H9 (cell line): ENCODE results near the gene ZNF541. TPM values are rescaled to one million over a fixed set of nuclear protein-coding genes. Genes with fewer than 3 reads are reported as not detected.

ENCODE experiments used
- DNase-seq: peaks from one replicate; pipeline ENCODE4 v3.0.0-alpha.2; 2017
- H2AFZ ChIP-seq: one replicate; pipeline ENCODE4 v1.6.1; 2013; ENCODE audit warnings: mild to moderate bottlenecking, low read length, control low read depth, moderate library complexity
- H2AK5ac ChIP-seq: 2 replicates; pipeline ENCODE4 v1.6.1; 2013; ENCODE audit warnings: low read length, control low read depth, mixed read lengths; ENCODE audit not compliant: insufficient read length
- H2BK120ac ChIP-seq: one replicate; pipeline ENCODE4 v1.6.1; 2013; ENCODE audit warnings: low read depth, mild to moderate bottlenecking, low read length, control low read depth, inconsistent platforms; ENCODE audit not compliant: poor library complexity, severe bottlenecking
- H2BK12ac ChIP-seq: 2 replicates; pipeline ENCODE4 v1.6.1; 2013; ENCODE audit warnings: low read length, control low read depth, mixed read lengths, low read depth; ENCODE audit not compliant: insufficient read length
- H2BK15ac ChIP-seq: 2 replicates; pipeline ENCODE4 v1.6.1; 2013; ENCODE audit warnings: low read depth, low read length, control low read depth
- H2BK20ac ChIP-seq: one replicate; pipeline ENCODE4 v1.6.1; 2013; ENCODE audit warnings: low read depth, mild to moderate bottlenecking, low read length, control low read depth, inconsistent platforms; ENCODE audit not compliant: poor library complexity, severe bottlenecking
- H2BK5ac ChIP-seq: 2 replicates; pipeline ENCODE4 v1.6.1; 2013; ENCODE audit warnings: low read length, control low read depth, mixed read lengths; ENCODE audit not compliant: insufficient read length
- H3K14ac ChIP-seq: 2 replicates; pipeline ENCODE4 v1.6.1; 2013; ENCODE audit warnings: low read length, control low read depth; ENCODE audit not compliant: insufficient read depth
- H3K18ac ChIP-seq: 2 replicates; pipeline ENCODE4 v1.6.1; 2013; ENCODE audit warnings: low read depth, mild to moderate bottlenecking, mixed read lengths, low read length, control low read depth; ENCODE audit not compliant: insufficient read length
- H3K23ac ChIP-seq: 2 replicates; pipeline ENCODE4 v1.6.1; 2013; ENCODE audit warnings: low read length, control low read depth, mixed read lengths, low read depth; ENCODE audit not compliant: insufficient read length
- H3K23me2 ChIP-seq: 2 replicates; pipeline ENCODE4 v1.6.1; 2013; ENCODE audit warnings: low read depth, mild to moderate bottlenecking, mixed read lengths, low read length, control low read depth; ENCODE audit not compliant: insufficient read length, poor library complexity, severe bottlenecking
- H3K27ac ChIP-seq: 2 replicates; pipeline ENCODE4 v1.5.1; 2013; ENCODE audit warnings: low read length, control low read depth, mixed read lengths, low read depth; ENCODE audit not compliant: insufficient read length
- H3K27me3 ChIP-seq: 2 replicates; pipeline ENCODE4 v1.6.1; 2013; ENCODE audit warnings: low read length, control low read depth, inconsistent platforms; ENCODE audit not compliant: insufficient read depth
- H3K4ac ChIP-seq: 2 replicates; pipeline ENCODE4 v1.6.1; 2013; ENCODE audit warnings: low read depth, mild to moderate bottlenecking, control low read depth, inconsistent platforms, low read length, moderate library complexity
- H3K4me1 ChIP-seq: 2 replicates; pipeline ENCODE4 v1.6.1; 2013; ENCODE audit warnings: low read length, control low read depth, inconsistent platforms; ENCODE audit not compliant: insufficient read depth
- H3K4me2 ChIP-seq: 2 replicates; pipeline ENCODE4 v1.6.1; 2013; ENCODE audit warnings: low read length, control low read depth, mixed read lengths; ENCODE audit not compliant: insufficient read length, insufficient read depth
- H3K56ac ChIP-seq: 2 replicates; pipeline ENCODE4 v1.6.1; 2013; ENCODE audit warnings: low read depth, mild to moderate bottlenecking, mixed read lengths, low read length, control low read depth; ENCODE audit not compliant: insufficient read length
- H3K79me1 ChIP-seq: 2 replicates; pipeline ENCODE4 v1.6.1; 2013; ENCODE audit warnings: low read depth, mild to moderate bottlenecking, moderate library complexity, low read length, control low read depth, inconsistent platforms; ENCODE audit not compliant: insufficient read depth, poor library complexity, severe bottlenecking
- H3K79me2 ChIP-seq: 2 replicates; pipeline ENCODE4 v1.6.1; 2013; ENCODE audit warnings: low read length, control low read depth, inconsistent platforms; ENCODE audit not compliant: insufficient read depth
- H3K9ac ChIP-seq: 2 replicates; pipeline ENCODE4 v1.6.1; 2013; ENCODE audit warnings: low read length, control low read depth, mixed read lengths; ENCODE audit not compliant: insufficient read length; ENCODE audit errors: extremely low read depth
- H3K9me3 ChIP-seq: one replicate; pipeline ENCODE4 v1.6.1; 2013; ENCODE audit warnings: low read depth, low read length, inconsistent platforms; ENCODE audit not compliant: control insufficient read depth
- H3T11ph ChIP-seq: one replicate; pipeline ENCODE4 v1.6.1; 2013; ENCODE audit warnings: mild to moderate bottlenecking, low read length, control low read depth, inconsistent platforms
- H4K20me1 ChIP-seq: one replicate; pipeline ENCODE4 v1.6.1; 2013; ENCODE audit not compliant: control insufficient read depth, insufficient read length, insufficient read depth
- H4K5ac ChIP-seq: 2 replicates; pipeline ENCODE4 v1.6.1; 2013; ENCODE audit warnings: low read depth, mild to moderate bottlenecking, mixed read lengths, low read length, control low read depth; ENCODE audit not compliant: insufficient read length
- H4K8ac ChIP-seq: replicated peaks from 2 replicates; pipeline ENCODE4 v1.6.1; 2013; ENCODE audit warnings: low read length, control low read depth, mixed read lengths, low read depth; ENCODE audit not compliant: insufficient read length
- H4K91ac ChIP-seq: 2 replicates; pipeline ENCODE4 v1.6.1; 2013; ENCODE audit warnings: low read depth, mild to moderate bottlenecking, moderate library complexity, mixed read lengths, low read length, control low read depth; ENCODE audit not compliant: insufficient read length
- H3K27ac Mint-ChIP-seq, 3 experiments: 2 replicates in 2 of 3; 3 replicates in 1 of 3; pipeline ENCODE4 v1.8.0; 2020 to 2021; ENCODE audit warnings: mixed read lengths in 3 of 3, mild to moderate bottlenecking in 1 of 3, moderate library complexity in 1 of 3
- H3K27me3 Mint-ChIP-seq: 2 replicates; pipeline ENCODE4 v1.8.0; 2021; ENCODE audit warnings: low read depth, mild to moderate bottlenecking, moderate library complexity, mixed read lengths
- H3K36me3 Mint-ChIP-seq, 3 experiments: 2 replicates in 2 of 3; 3 replicates in 1 of 3; pipeline ENCODE4 v1.8.0; 2020 to 2021; ENCODE audit warnings: low read depth in 3 of 3, mixed read lengths in 3 of 3; ENCODE audit not compliant: insufficient read depth in 1 of 3
- H3K4me1 Mint-ChIP-seq, 2 experiments: 2 replicates each; pipeline ENCODE4 v1.8.0; 2020; ENCODE audit warnings: mixed read lengths in 2 of 2
- H3K4me3 Mint-ChIP-seq, 2 experiments: 2 replicates in 1 of 2; 3 replicates in 1 of 2; pipeline ENCODE4 v1.8.0; 2020 to 2021; ENCODE audit warnings: mild to moderate bottlenecking in 2 of 2, mixed read lengths in 2 of 2, moderate library complexity in 1 of 2
- H3K9me3 Mint-ChIP-seq, 2 experiments: 2 replicates in 1 of 2; 3 replicates in 1 of 2; pipeline ENCODE4 v1.8.0; 2020; ENCODE audit warnings: mild to moderate bottlenecking in 2 of 2, mixed read lengths in 2 of 2, moderate library complexity in 1 of 2
- WGBS: extraction: QIAGEN DNeasy Blood & Tissue Kit; methylation state at CpG from one replicate; pipeline ENCODE4 v1.1.7; 2013; ENCODE audit warnings: missing lambda C conversion rate, low lambda C conversion rate, mixed read lengths; ENCODE audit not compliant: insufficient read length; ENCODE audit errors: extremely low coverage; 5-methylcytosine and 5-hydroxymethylcytosine counted together
- total RNA-seq: library from RNA; stranded (reverse); gene quantifications from 2 replicates; pipeline ENCODE4 v1.2.1, GENCODE V29; 2021
- TF ChIP-seq, protein P1 (sequence below): fragments of 200-600 bp; sonication (generic); conservative IDR thresholded peaks from 3 replicates; pipeline ENCODE4 v1.8.0; 2021; ENCODE audit warnings: antibody characterized with exemption, mild to moderate bottlenecking

ZNF541 gene
- total RNA-seq, 1 experiment from 2014 or later = not detected

DNA sequence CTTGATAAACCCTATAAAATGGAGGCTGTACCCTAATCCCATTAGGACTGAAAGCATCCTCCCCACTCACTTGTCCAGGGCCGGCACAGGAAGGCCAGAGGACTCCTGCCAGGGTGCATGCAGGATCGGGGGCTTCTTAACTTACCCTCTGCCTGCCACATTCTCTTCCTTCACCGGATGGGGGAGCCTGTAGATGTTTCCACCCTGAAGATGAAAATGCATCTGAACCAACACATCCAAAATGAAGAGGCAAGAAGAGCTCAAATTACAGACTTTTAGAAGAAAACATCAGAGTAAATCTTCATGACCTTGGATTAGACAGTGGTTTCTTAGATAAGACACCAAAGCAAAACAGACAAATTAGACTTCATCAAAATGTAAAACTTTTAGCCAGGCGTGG, 32.2 kb downstream of the ZNF541 start:
- Histone ChIP-seq H3K27ac (no peak overlapping the region), H3K4me2 (no peak overlapping the region), H3K23me2 (no peaks in the 10 kb centered on the region), H2BK15ac (no peak overlapping the region), H2BK12ac (no peak overlapping the region), H4K20me1 (no peaks in the 10 kb centered on the region), H2AFZ (no peak overlapping the region), H3K9ac (no peak overlapping the region), H4K91ac (no peak overlapping the region), H4K5ac (no peak overlapping the region), H3K18ac (no peak overlapping the region), H2BK120ac (no peak overlapping the region), H3K4me1 (no peaks in the 10 kb centered on the region), H3K79me1 (no peaks in the 10 kb centered on the region), H4K8ac (no peak overlapping the region), H3T11ph (no peak overlapping the region), H2BK20ac (no peak overlapping the region), H3K79me2 (no peaks in the 10 kb centered on the region), H2BK5ac (no peak overlapping the region), H3K23ac (no peak overlapping the region), H2AK5ac (no peak overlapping the region), H3K14ac (no peak overlapping the region), H3K56ac (no peak overlapping the region), H3K27me3 (no peaks in the 10 kb centered on the region), H3K9me3 (no peaks in the 10 kb centered on the region), H3K4ac (no peak overlapping the region)
- DNase-seq = no peak
- Mint-ChIP-seq H3K36me3 (no peaks in the 10 kb centered on the region; a peak in 1 of 7 replicates), H3K27ac (no peak overlapping the region), H3K9me3 (peaks cover under 1% of the 10 kb centered on the region in 2 experiments; a peak in 2 of 5 replicates), H3K27me3 (no peaks in the 10 kb centered on the region; the same call in 1 of the 2 replicates), H3K4me3 (no peak overlapping the region), H3K4me1 (peaks cover 0 to 5% of the 10 kb centered on the region in 2 experiments; a peak in 2 of 4 replicates)
- TF ChIP-seq, protein P1, sequence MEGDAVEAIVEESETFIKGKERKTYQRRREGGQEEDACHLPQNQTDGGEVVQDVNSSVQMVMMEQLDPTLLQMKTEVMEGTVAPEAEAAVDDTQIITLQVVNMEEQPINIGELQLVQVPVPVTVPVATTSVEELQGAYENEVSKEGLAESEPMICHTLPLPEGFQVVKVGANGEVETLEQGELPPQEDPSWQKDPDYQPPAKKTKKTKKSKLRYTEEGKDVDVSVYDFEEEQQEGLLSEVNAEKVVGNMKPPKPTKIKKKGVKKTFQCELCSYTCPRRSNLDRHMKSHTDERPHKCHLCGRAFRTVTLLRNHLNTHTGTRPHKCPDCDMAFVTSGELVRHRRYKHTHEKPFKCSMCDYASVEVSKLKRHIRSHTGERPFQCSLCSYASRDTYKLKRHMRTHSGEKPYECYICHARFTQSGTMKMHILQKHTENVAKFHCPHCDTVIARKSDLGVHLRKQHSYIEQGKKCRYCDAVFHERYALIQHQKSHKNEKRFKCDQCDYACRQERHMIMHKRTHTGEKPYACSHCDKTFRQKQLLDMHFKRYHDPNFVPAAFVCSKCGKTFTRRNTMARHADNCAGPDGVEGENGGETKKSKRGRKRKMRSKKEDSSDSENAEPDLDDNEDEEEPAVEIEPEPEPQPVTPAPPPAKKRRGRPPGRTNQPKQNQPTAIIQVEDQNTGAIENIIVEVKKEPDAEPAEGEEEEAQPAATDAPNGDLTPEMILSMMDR = peak; percentile 60
- WGBS = no CpG with 5 or more reads among the region's 4 CpGs
